Measurements from ENCODE around the gene BST2. TPM values are rescaled to one million over a fixed set of nuclear protein-coding genes. Genes with fewer than 3 reads are reported as not detected.

Gene BST2
- total RNA-seq, 2 experiments from 2014 or later, result 16.1 to 16.8 TPM

DNA sequence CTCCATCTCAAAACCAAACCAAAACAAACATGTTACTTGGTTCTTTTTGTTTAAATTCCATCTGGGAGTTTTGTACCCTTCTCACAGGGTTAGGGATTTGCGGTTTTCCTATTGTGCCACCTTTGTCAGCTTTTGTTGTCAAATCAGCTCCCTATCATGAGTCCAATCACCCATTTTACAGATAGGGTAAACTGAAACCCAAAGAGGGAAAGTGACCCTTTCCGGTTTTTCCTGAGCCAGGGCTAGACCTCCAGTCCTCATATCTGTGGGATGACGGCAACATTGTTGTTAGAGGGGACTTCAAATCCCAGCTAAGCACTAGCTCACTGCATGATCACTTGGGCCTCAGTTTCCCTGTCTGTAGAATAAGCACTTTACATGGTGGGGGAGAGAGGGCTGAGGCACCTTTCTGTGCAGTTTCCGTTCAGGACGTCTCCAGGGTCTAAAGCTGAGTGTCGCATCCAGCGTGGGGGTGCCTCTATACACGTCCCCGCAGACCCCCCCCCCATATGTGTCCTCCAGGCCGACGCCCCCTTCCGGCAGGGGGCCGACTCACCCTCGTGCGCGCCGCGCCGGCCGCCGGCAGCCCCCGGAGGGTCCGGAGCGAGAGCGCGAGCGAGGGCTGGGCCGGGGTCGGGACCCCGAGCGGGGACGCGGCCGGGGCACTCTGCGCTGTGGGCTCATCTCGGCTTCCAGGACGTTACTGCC, 15.3 kb downstream of the BST2 start:
- H3K27ac Mint-ChIP-seq, result no peak overlapping the region
- no peak overlapping the region for H3K4me3 Mint-ChIP-seq
- Histone ChIP-seq H3K9me3 (ENCODE audit: control insufficient read depth in 1 of 2, insufficient read depth in 1 of 2, low read length in 2 of 2) (no peaks in the 10 kb centered on the region), H3K27ac (ENCODE audit: low read depth in 1 of 2, low read length in 2 of 2) (no peak overlapping the region), H3K36me3 (ENCODE audit: insufficient read depth, low read length) (no peaks in the 10 kb centered on the region), H3K27me3 (ENCODE audit: control insufficient read depth in 1 of 2, insufficient read depth in 2 of 2, low read length in 2 of 2) (no peaks in the 10 kb centered on the region), H3K4me3 (ENCODE audit: low read length) (peak overlapping the region; percentile 74), H3K4me1 (ENCODE audit: insufficient read depth, low read length) (peaks cover 29% of the 10 kb centered on the region)
- H3K27me3 Mint-ChIP-seq, result no peaks in the 10 kb centered on the region
- intact Hi-C loops (cut with DNase I, micrococcal nuclease), result loop anchor here (5.0 to 10.0 kb wide), 3 partner anchors 77 to 325 kb away; partner anchors contain the start of genes BABAM1 (in 1 of the 2) and USHBP1 (in 1 of the 2)
- ATAC-seq (ENCODE audit: poor library complexity) (no peak), DNase-seq (peak in 3 of 14 experiments; percentile 33 to 50 (median 45))
- H3K36me3 Mint-ChIP-seq (ENCODE audit: low read depth), result no peaks in the 10 kb centered on the region
- TF ChIP-seq, protein P1, sequence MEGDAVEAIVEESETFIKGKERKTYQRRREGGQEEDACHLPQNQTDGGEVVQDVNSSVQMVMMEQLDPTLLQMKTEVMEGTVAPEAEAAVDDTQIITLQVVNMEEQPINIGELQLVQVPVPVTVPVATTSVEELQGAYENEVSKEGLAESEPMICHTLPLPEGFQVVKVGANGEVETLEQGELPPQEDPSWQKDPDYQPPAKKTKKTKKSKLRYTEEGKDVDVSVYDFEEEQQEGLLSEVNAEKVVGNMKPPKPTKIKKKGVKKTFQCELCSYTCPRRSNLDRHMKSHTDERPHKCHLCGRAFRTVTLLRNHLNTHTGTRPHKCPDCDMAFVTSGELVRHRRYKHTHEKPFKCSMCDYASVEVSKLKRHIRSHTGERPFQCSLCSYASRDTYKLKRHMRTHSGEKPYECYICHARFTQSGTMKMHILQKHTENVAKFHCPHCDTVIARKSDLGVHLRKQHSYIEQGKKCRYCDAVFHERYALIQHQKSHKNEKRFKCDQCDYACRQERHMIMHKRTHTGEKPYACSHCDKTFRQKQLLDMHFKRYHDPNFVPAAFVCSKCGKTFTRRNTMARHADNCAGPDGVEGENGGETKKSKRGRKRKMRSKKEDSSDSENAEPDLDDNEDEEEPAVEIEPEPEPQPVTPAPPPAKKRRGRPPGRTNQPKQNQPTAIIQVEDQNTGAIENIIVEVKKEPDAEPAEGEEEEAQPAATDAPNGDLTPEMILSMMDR (IDR thresholded peaks at IDR 0.05), result no peak
- POLR2A ChIA-PET, result interaction anchor here (1.1 to 1.2 kb wide), 3 partner anchors 15 to 29 kb away, joined by 3 to 6 read pairs (median 4); partner anchors contain the start of genes BST2 and MVB12A
- CTCF ChIA-PET, result interaction anchor here (0.5 to 1.4 kb wide), 4 partner anchors 56 to 1549 kb away, joined by 3 to 4 read pairs (median 3); no protein-coding TSS in a partner anchor
- H3K9me3 Mint-ChIP-seq, result no peaks in the 10 kb centered on the region
- H3K4me1 Mint-ChIP-seq (ENCODE audit: low read depth), result peaks cover 19% of the 10 kb centered on the region

DNA sequence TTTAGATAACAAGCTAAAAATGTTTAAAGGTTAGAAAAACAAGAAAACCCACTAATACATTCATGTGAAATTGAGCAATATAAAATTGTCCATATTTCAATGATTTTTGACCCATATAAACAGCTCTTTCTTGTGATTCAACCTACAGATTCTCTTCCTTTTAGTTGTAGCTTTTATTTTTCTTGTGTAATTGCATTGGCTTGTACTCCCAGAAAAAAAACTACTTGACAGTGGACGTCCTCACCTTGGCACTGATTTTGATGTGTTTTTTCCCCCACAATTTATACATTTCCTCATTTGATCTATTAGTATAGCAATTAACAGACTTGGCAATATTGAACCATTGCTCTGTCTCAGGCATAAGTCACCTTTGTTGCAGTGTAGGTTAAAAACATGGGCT, 16.1 kb downstream of the BST2 start:
- H3K9me3 ChIP-seq (ENCODE audit: control insufficient read depth in 1 of 2, insufficient read depth in 1 of 2, low read length in 2 of 2), result no peaks in the 10 kb centered on the region
- peak overlapping the region; percentile 62 for H3K4me3 Mint-ChIP-seq
- H3K27me3 Mint-ChIP-seq, result no peaks in the 10 kb centered on the region
- H3K4me3 ChIP-seq (ENCODE audit: low read length), result no peak overlapping the region
- TF ChIP-seq, protein P1 (IDR thresholded peaks at IDR 0.05), result no peak
- ChIA-PET CTCF (interaction anchor here (0.9 to 1.4 kb wide), 2 partner anchors 55 to 96 kb away, joined by 3 read pairs; no protein-coding TSS in a partner anchor), POLR2A (interaction anchor here (1.0 to 1.1 kb wide), 2 partner anchors 15 to 17 kb away, joined by 3 read pairs; partner anchors contain the start of gene BST2)
- H3K4me1 ChIP-seq (ENCODE audit: insufficient read depth, low read length), result peaks cover 24% of the 10 kb centered on the region
- H3K27ac Mint-ChIP-seq, result no peak overlapping the region
- H3K9me3 Mint-ChIP-seq, result no peaks in the 10 kb centered on the region
- intact Hi-C loops (cut with DNase I, micrococcal nuclease), result loop anchor here (10.0 kb wide), 2 partner anchors 124 to 324 kb away; partner anchors contain the start of genes BABAM1 (in 1 of the 2) and USHBP1 (in 1 of the 2)
- peaks cover 17% of the 10 kb centered on the region for H3K4me1 Mint-ChIP-seq (ENCODE audit: low read depth)
- ATAC-seq (ENCODE audit: poor library complexity), result no peak
- H3K36me3 ChIP-seq (ENCODE audit: insufficient read depth, low read length), result no peaks in the 10 kb centered on the region
- H3K27me3 ChIP-seq (ENCODE audit: control insufficient read depth in 1 of 2, insufficient read depth in 2 of 2, low read length in 2 of 2), result no peaks in the 10 kb centered on the region
- no peaks in the 10 kb centered on the region for H3K36me3 Mint-ChIP-seq (ENCODE audit: low read depth)
- no peak overlapping the region for H3K27ac ChIP-seq (ENCODE audit: low read depth in 1 of 2, low read length in 2 of 2)
- DNase-seq, result no peak

DNA sequence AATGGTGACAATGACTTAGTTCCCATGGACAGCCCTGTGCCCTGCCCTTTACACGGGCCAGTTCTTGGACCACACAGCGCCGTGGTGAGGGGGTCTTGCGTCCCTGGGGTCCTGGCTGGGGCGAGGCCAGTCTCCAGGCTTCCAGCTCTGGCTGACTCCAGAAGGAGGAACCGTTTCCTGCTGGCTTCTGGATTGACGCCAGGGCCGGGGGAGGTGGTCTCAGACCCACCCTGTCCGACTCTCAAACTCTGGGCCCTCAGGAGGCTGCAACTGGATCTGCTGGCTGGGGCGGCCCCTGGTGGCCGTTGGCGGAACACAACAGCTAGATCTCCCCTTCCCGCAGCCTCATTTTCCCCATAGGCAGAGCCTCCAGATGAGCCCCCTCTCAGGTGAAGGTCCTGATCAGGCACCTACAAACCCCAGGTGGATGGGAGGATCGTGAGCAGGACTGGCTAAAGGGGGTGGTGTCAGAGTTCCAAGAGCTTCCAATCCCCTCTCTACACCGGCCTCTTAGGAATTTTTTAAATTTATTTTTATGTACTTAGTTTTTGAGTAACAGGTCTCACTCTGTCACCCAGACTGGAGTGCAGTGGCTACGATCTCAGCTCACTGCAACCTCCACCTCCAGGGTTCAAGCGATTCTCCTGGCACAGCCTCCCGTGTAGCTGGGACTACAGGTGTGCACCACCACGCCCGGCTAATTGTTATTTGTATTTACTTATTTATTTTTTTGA, 19.4 kb downstream of the BST2 start:
- Histone ChIP-seq H3K36me3 (ENCODE audit: insufficient read depth, low read length) (no peaks in the 10 kb centered on the region), H3K9me3 (ENCODE audit: control insufficient read depth in 1 of 2, insufficient read depth in 1 of 2, low read length in 2 of 2) (no peaks in the 10 kb centered on the region), H3K27ac (ENCODE audit: low read depth in 1 of 2, low read length in 2 of 2) (no peak overlapping the region), H3K27me3 (ENCODE audit: control insufficient read depth in 1 of 2, insufficient read depth in 2 of 2, low read length in 2 of 2) (no peaks in the 10 kb centered on the region), H3K4me1 (ENCODE audit: insufficient read depth, low read length) (peaks cover 16% of the 10 kb centered on the region), H3K4me3 (ENCODE audit: low read length) (no peak overlapping the region)
- peak overlapping the region; percentile 38 for H3K4me3 Mint-ChIP-seq
- no peak overlapping the region for H3K27ac Mint-ChIP-seq
- H3K9me3 Mint-ChIP-seq, result no peaks in the 10 kb centered on the region
- ChIA-PET CTCF (interaction anchor here (0.6 to 2.2 kb wide), 16 partner anchors 10 to 126 kb away, joined by 3 to 17 read pairs (median 3); partner anchors contain the start of genes ABHD8, BST2, MVB12A and TMEM221), POLR2A (interaction anchor here (0.9 to 1.0 kb wide), 2 partner anchors 9 to 93 kb away, joined by 3 read pairs; no protein-coding TSS in a partner anchor)
- ATAC-seq (ENCODE audit: poor library complexity) (peak; percentile 51), DNase-seq (peak; percentile 40 to 80 (median 54))
- H3K4me1 Mint-ChIP-seq (ENCODE audit: low read depth), result peaks cover 10% of the 10 kb centered on the region
- intact Hi-C loops (cut with DNase I, micrococcal nuclease), result loop anchor here (1.0 to 10.0 kb wide), 5 partner anchors 40 to 321 kb away; partner anchors contain the start of genes BABAM1 (in 1 of the 2) and USHBP1 (in 1 of the 2)
- TF ChIP-seq, protein P1 (IDR thresholded peaks at IDR 0.05), result peak; percentile 92
- H3K27me3 Mint-ChIP-seq, result no peaks in the 10 kb centered on the region
- H3K36me3 Mint-ChIP-seq (ENCODE audit: low read depth), result no peaks in the 10 kb centered on the region

Measured in CD4-positive, alpha-beta T cell (primary cell).